Epithelial cell of prostate (primary cell): ENCODE data around the gene SNW1.
"Not testable (repeated sequence)": the region's sequence is repeated elsewhere in the genome, so short reads cannot be mapped to it uniquely, and the experiment has no call there.

Experiments
- DNase-seq: peaks from one replicate; pipeline ENCODE4 v3.0.0-alpha.2; 2011; ENCODE audit warnings: low read depth, low spot score
- H3K27ac ChIP-seq: fragments of 450-650 bp; 2 replicates; pipeline ENCODE4 v1.5.1; 2017; ENCODE audit warnings: mild to moderate bottlenecking

Gene SNW1

DNA sequence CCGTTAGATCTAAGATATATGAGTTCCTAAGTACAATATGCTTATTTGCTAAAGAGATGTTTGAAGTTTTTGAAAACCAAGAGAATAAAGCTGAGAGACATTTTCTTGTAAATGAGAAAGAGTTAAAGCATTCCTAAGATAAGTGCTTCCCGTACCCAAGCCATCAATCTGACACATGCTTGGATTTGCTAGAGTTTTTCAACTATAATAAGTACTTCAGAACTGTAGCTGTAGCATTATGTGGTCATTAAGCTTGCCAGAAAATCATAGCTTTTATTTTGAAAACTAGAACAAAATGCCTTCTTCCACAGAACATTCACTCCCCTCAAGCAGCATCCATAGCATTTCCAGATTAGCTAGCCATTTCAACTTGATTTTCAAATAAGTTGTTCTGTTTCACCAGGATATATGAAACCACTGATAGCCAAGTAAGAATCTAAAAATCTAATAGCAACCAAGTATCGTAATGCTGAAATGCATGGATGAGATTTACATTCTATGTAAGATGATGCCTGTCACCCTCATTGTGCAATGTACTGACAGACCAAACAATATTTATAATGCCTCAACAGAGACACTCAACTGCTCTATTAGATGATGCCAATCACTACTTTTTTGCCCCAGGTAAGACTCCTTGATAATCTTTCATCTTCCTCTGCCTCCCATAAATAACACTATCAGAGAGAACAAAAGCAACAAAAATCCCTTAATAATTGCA lies 8.0 kb downstream of the SNW1 start:
- no peak for DNase-seq
- H3K27ac ChIP-seq, result no peak overlapping the region

GRCh38 chr14:77752266-77752665 lies 8.7 kb downstream of the SNW1 start:
- H3K27ac ChIP-seq, result no peak overlapping the region
- DNase-seq, result no peak

DNA sequence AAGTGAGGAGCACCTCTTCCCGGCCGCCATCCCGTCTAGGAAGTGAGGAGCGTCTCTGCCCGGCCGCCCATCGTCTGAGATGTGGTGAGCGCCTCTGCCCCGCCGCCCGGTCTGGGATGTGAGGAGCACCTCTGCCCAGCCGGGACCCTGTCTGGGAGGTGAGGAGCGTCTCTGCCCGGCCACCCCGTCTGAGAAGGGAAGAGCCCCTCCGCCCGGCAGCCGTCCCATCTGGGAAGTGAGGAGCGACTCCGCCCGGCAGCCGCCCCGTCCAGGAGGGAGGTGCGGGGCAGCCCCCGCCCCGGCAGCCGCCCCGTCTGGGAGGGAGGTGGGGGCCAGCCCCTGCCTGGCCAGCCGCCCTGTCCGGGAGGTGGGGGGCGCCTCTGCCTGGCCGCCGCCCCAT lies 13.5 kb downstream of the SNW1 start:
- not testable (repeated sequence) for H3K27ac ChIP-seq, DNase-seq

DNA sequence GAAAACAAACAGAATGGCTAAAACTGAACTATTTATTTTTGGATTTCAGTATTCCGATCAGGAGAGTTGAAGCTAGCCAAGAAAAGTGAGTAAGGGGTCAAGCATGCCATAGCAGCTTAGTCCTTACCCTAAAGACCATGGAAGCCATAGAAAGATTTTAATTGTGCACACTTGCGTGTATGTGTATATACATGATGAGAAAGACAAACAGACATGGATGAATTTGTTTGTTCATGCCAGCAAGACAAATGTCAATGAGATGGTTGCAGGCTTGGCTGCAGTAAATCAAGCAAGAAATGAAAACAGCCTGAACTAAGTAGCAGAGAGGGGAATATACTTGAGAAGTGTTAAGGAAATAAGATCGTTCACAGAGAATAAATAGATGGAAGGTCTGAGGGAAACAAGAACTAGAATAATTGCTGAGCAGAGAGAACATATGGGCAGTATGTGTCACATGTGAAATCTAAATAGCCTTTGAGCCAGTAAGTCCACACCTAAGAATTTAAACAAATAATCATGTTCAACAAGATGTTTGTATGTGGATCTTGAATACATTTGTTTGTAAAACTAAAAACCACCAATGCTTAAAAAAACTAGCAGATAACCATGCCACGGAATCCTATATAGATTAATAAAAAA lies 14.8 kb downstream of the SNW1 start:
- H3K27ac ChIP-seq, result no peak overlapping the region
- DNase-seq, result no peak

GRCh38 chr14:77741438-77741837 lies 19.5 kb downstream of the SNW1 start:
- no peak overlapping the region for H3K27ac ChIP-seq
- DNase-seq, result no peak

GRCh38 chr14:77738559-77739250 lies 22.3 kb downstream of the SNW1 start:
- no peak overlapping the region for H3K27ac ChIP-seq
- DNase-seq, result no peak

GRCh38 chr14:77730976-77731497 lies 29.9 kb downstream of the SNW1 start:
- H3K27ac ChIP-seq, result no peak overlapping the region
- no peak for DNase-seq

- DNase-seq, result no peak
These were observed 38.7 kb downstream of the SNW1 start for GRCh38 chr14:77722301-77722700.

GRCh38 chr14:77721437-77721836 lies 39.5 kb downstream of the SNW1 start:
- no peak for DNase-seq
- no peak overlapping the region for H3K27ac ChIP-seq

More at GRCh38 chr14:77722301-77722700, 38.7 kb downstream of the SNW1 start:
- H3K27ac ChIP-seq, result no peak overlapping the region

DNA sequence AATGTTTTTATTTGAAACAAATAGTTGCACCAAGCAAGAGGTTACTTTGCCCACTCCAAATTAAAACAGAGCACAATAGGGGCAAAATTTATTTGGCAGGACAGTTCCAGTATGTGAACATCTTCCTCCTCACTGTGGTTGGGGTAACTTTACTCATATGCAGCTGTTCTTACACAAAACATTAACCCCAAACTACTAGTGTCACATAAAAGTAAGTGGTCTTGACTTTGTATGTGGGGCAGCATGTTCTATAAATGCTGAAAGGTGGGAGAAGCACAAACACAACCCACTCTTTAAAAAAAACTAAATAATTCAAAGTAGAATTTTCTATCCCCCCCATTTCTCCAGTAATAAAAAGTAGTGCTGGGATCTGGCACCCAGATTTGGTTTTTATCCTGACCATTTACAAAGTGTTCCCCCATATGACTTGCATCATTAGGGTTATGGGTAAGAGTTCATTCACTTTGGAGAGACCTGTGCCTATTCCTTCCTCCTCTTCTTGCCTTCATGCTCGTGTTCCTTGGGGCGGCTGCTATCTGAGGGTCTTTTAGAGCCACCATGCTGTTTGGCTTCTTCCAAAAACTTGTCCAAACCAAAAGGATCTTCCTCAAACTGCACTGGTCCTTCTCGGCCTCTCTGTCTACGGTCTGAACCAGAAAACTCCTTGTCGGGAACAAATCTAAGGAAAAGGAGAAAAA lies 43.2 kb downstream of the SNW1 start:
- peak overlapping the region; percentile 23 for H3K27ac ChIP-seq
- no peak for DNase-seq

- DNase-seq, result no peak
- H3K27ac ChIP-seq, result no peak overlapping the region
These were observed 46.0 kb downstream of the SNW1 start for GRCh38 chr14:77714926-77715325.

DNA sequence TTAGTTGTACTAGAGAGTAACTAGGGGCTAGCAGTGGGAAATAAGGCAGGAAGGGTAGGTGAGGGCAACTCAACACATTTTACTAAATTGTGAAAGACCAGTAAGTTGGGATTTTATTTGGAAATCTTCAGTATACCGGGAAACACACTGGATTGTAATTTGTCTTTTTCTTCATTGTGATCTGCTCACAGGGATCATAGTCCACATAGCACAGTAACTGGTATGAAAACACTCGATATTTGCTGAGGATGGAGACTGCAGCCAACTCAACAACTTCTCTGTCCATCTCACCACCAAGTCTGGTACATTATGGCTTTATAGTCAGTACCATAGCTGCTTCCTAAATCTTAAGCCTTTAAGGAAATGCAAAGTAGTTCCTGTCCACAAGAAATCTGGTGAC lies 50.6 kb downstream of the SNW1 start:
- no peak for DNase-seq
- H3K27ac ChIP-seq, result no peak overlapping the region

GRCh38 chr14:77709412-77709811 lies 51.5 kb downstream of the SNW1 start:
- DNase-seq, result no peak
- no peak overlapping the region for H3K27ac ChIP-seq

DNA sequence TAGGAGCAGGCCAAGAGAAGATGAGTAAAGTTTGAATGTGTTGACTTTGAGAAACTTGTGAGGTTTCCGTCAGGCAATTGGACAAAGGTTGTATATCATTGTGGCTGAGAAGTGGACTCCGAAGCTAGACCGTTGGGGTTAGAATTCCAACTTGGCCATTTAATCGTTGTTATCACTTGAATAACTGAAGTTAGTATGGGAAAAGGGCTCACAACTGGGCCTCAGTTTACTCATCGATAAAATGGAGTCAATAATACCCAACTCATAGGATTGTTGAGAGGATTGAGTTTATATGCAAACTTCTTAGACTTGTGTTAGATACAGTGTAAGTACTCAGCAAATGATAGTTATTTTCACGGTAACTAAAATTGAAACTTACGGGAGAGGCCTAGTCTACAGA lies 52.2 kb downstream of the SNW1 start:
- no peak for DNase-seq
- H3K27ac ChIP-seq, result no peak overlapping the region

- DNase-seq, result peak; percentile 26
- peak within 1 kb of the TSS; percentile 39 for H3K27ac ChIP-seq
These were observed 53.1 kb downstream of the SNW1 start, which contains the start of the genes ALKBH1 and SLIRP for GRCh38 chr14:77707724-77708408. Gene ALKBH1 (minus strand): TSS chr14:77708023. CDS start chr14:77708004, 19 bp downstream. Gene SLIRP (plus strand): TSS chr14:77708103. CDS start chr14:77708112, 9 bp downstream.

- peak overlapping the region; percentile 39 for H3K27ac ChIP-seq
- DNase-seq, result no peak
These were observed 53.6 kb downstream of the SNW1 start for GRCh38 chr14:77707355-77707723.

DNA sequence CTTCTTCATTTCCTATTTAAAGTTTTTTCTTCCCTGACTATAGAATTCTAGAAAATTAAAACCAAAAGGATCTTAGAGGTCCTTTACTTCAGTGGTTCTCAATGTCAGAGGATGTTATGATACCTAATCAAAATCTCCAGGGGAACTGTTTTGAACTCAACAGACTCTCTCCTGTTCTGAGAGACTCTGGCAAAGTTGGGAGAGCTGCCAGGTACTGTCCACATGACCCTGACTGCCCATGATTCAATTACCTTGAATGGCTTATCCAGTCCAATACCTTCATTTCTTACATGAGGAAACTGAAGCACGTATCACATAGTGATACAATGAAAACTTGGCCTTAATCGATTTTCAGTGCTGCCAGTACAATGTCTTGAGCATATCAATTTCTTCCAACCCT lies 69.7 kb downstream of the SNW1 start:
- DNase-seq, result no peak
- H3K27ac ChIP-seq, result no peak overlapping the region

DNA sequence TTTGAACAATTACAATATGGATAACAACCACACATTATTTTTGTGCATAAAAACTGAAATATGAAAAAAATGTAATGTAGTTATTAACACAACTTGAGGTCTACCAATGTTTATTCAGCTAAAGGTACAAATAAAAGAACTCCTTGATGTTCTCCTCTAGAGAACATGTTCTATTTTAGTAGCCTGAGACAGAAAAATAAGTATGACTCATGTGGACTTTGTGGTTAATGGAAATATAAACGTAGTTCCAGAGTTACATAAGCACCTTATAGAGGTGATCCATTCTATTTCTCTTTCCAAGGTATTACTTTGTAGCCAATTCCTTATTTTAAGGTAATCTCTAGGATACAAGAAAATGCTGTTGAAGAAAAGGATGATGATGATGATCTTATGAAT lies 78.8 kb downstream of the SNW1 start:
- peak overlapping the region; percentile 26 for H3K27ac ChIP-seq
- DNase-seq, result no peak

DNA sequence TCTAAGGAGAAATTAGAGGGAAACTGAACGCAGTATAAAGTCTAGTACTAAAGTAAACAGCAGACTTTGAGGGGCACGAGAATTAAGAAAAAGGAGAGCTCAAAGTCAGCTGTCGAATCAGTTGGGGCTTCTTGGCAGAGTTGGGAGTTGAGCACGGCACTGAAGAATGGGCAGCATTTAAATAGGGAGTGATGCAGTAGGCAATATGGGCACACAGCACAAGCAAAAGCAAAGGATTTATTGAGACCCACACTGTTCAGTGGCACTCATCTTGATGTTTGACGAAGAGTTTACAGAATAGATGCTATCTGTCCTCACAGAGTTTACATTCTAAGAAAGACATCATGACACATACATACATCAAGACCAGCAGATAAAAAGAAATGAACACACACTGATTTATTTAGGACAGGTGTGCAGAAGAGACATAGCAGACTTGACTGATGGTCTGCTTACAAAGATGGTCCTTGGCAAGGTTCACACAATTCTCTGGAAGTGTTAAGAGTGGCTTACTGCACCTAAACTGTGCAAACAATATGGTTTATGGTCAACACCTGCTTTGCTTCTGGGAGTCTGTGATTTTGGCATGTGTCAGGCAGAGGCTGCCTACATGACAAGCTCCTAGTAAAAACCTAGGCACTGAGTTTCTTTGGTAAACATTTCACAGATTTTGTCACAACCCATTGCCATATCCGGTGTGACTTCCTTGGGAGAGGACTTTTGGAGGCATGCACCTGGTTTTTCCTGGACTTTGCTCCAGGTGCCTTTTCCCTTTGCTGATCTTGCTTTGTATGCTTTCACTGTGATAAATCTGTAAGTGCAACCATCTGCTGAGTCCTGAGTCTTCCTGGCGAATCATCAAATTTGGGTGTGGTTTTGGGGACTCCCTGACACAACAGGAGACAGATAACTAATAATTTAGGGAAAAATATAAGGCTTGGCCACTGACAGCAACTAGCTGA lies 79.5 kb downstream of the SNW1 start:
- no peak for DNase-seq
- peak overlapping the region; percentile 26 for H3K27ac ChIP-seq
